Measurements from ENCODE around the gene RIIAD1.

Gene RIIAD1

GRCh38 chr1:151720974-151721787 is at the start of gene RIIAD1:
Gene RIIAD1 (plus strand): TSS chr1:151721522. CDS start chr1:151721537, 15 bp downstream.
- Histone ChIP-seq H2AFZ (ENCODE audit: low read length) (no peak within 1 kb of the TSS), H3K27ac (ENCODE audit: low read depth, low read length, poor library complexity, severe bottlenecking) (no peak within 1 kb of the TSS), H3K9me3 (ENCODE audit: low read length) (no peaks in the 10 kb centered on the region), H3K36me3 (ENCODE audit: insufficient read depth, low read length) (no peaks in the 10 kb centered on the region), H3K27me3 (ENCODE audit: insufficient read depth, low read length) (no peaks in the 10 kb centered on the region; the same call in 1 of the 2 replicates), H3K9ac (ENCODE audit: low read length) (no peak within 1 kb of the TSS), H3K4me2 (ENCODE audit: low read length) (peak within 1 kb of the TSS; percentile 76), H3F3A (ENCODE audit: insufficient read depth, low read length) (no peaks in the 10 kb centered on the region), H4K20me1 (ENCODE audit: insufficient read depth, low read length) (no peaks in the 10 kb centered on the region), H3K9me2 (ENCODE audit: low read depth, low read length) (no peaks in the 10 kb centered on the region), H3K4me1 (ENCODE audit: insufficient read depth, low read length, severe bottlenecking) (peaks cover 5% of the 10 kb centered on the region), H3K79me2 (ENCODE audit: insufficient read depth, low read length) (no peaks in the 10 kb centered on the region), H3K4me3 (ENCODE audit: low read depth, low read length, poor library complexity, severe bottlenecking) (peak within 1 kb of the TSS; percentile 59)
- no peak for TF ChIP-seq EZH2 (IDR thresholded peaks at IDR 0.05; ENCODE audit: borderline replicate concordance, low read length)
- no peak; the same call in none of the 2 replicates for TF ChIP-seq CTCF (IDR thresholded peaks at IDR 0.05; ENCODE audit: low read length)

GRCh38 chr1:151673407-151673806 is 47.9 kb upstream of the RIIAD1 start:
- TF ChIP-seq EZH2 (IDR thresholded peaks at IDR 0.05; ENCODE audit: borderline replicate concordance, low read length) (no peak), CTCF (IDR thresholded peaks at IDR 0.05; ENCODE audit: low read length) (no peak)
- Histone ChIP-seq H3K36me3 (ENCODE audit: insufficient read depth, low read length) (peaks cover 36% of the 10 kb centered on the region), H3K4me1 (ENCODE audit: insufficient read depth, low read length, severe bottlenecking) (no peaks in the 10 kb centered on the region), H3K4me2 (ENCODE audit: low read length) (no peak overlapping the region), H3K9me2 (ENCODE audit: low read depth, low read length) (no peaks in the 10 kb centered on the region), H3F3A (ENCODE audit: insufficient read depth, low read length) (no peaks in the 10 kb centered on the region), H2AFZ (ENCODE audit: low read length) (no peak overlapping the region), H3K9ac (ENCODE audit: low read length) (no peak overlapping the region), H4K20me1 (ENCODE audit: insufficient read depth, low read length) (no peaks in the 10 kb centered on the region), H3K79me2 (ENCODE audit: insufficient read depth, low read length) (no peaks in the 10 kb centered on the region), H3K4me3 (ENCODE audit: low read depth, low read length, poor library complexity, severe bottlenecking) (no peak overlapping the region), H3K9me3 (ENCODE audit: low read length) (no peaks in the 10 kb centered on the region), H3K27me3 (ENCODE audit: insufficient read depth, low read length) (no peaks in the 10 kb centered on the region), H3K27ac (ENCODE audit: low read depth, low read length, poor library complexity, severe bottlenecking) (no peak overlapping the region)

- no peaks in the 10 kb centered on the region for H3K9me2 ChIP-seq (ENCODE audit: low read depth, low read length)
- H3K9ac ChIP-seq (ENCODE audit: low read length): no peak overlapping the region
- H3K36me3 ChIP-seq (ENCODE audit: insufficient read depth, low read length): peaks cover 15% of the 10 kb centered on the region
- no peaks in the 10 kb centered on the region for H3K9me3 ChIP-seq (ENCODE audit: low read length)
- H3K4me1 ChIP-seq (ENCODE audit: insufficient read depth, low read length, severe bottlenecking): no peaks in the 10 kb centered on the region
- no peak overlapping the region for H3K4me3 ChIP-seq (ENCODE audit: low read depth, low read length, poor library complexity, severe bottlenecking)
- no peaks in the 10 kb centered on the region for H3K27me3 ChIP-seq (ENCODE audit: insufficient read depth, low read length)
- H4K20me1 ChIP-seq (ENCODE audit: insufficient read depth, low read length): no peaks in the 10 kb centered on the region
- H3F3A ChIP-seq (ENCODE audit: insufficient read depth, low read length): no peaks in the 10 kb centered on the region
- H3K4me2 ChIP-seq (ENCODE audit: low read length): no peak overlapping the region
- H3K27ac ChIP-seq (ENCODE audit: low read depth, low read length, poor library complexity, severe bottlenecking): no peak overlapping the region
- no peaks in the 10 kb centered on the region for H3K79me2 ChIP-seq (ENCODE audit: insufficient read depth, low read length)
- H2AFZ ChIP-seq (ENCODE audit: low read length): no peak overlapping the region
- TF ChIP-seq EZH2 (IDR thresholded peaks at IDR 0.05; ENCODE audit: borderline replicate concordance, low read length) (no peak), CTCF (IDR thresholded peaks at IDR 0.05; ENCODE audit: low read length) (no peak)
These were observed 40.9 kb upstream of the RIIAD1 start for GRCh38 chr1:151680391-151680790.
